ENCODE data around the gene MFSD12. TPM values are rescaled to one million over a fixed set of nuclear protein-coding genes. Genes with fewer than 3 reads are reported as not detected.

The MFSD12 gene
- total RNA-seq, 1 donor from 2014 or later = 64.1 TPM

- DNase-seq (ENCODE audit: low spot score) = peak; percentile 29
Measured at GRCh38 chr19:3506384-3507340, 50.7 kb downstream of the MFSD12 start.

GRCh38 chr19:3505598-3506383 lies 51.6 kb downstream of the MFSD12 start, which contains the start of gene FZR1:
TSS of gene FZR1 (plus strand) at chr19:3506311. CDS start at chr19:3522990, 16,679 bp downstream.
- peak; percentile 99 for DNase-seq (ENCODE audit: low spot score)

- DNase-seq (ENCODE audit: low spot score) = no peak
Measured at GRCh38 chr19:3504735-3505134, 52.7 kb downstream of the MFSD12 start.

GRCh38 chr19:3503036-3503572 lies 54.3 kb downstream of the MFSD12 start:
- DNase-seq (ENCODE audit: low spot score) = no peak

- DNase-seq (ENCODE audit: low spot score) = no peak
Measured at GRCh38 chr19:3501780-3502179, 55.6 kb downstream of the MFSD12 start.

GRCh38 chr19:3500429-3501101 lies 56.8 kb downstream of the MFSD12 start, which contains the start of gene DOHH:
TSS of gene DOHH (minus strand) at chr19:3500674. CDS start at chr19:3496814, 3,860 bp downstream.
- peak; percentile 96 for DNase-seq (ENCODE audit: low spot score)

- no peak for DNase-seq (ENCODE audit: low spot score)
Measured at GRCh38 chr19:3499738-3500428, 57.5 kb downstream of the MFSD12 start.

GRCh38 chr19:3497757-3498520 lies 59.4 kb downstream of the MFSD12 start:
- no peak for DNase-seq (ENCODE audit: low spot score)

- DNase-seq (ENCODE audit: low spot score) = no peak
Measured at GRCh38 chr19:3496392-3497273, 60.8 kb downstream of the MFSD12 start.

GRCh38 chr19:3494559-3494958 lies 62.8 kb downstream of the MFSD12 start:
- no peak for DNase-seq (ENCODE audit: low spot score)

Other genes starting within 250 kb of the MFSD12 start
- gene NFIC, start 191.0 kb downstream of the MFSD12 start, total RNA-seq = 254 TPM
- 712 TPM for gene SMIM24, start 77.1 kb downstream of the MFSD12 start, total RNA-seq
- 3.7 TPM for gene SMIM44, start 74.1 kb downstream of the MFSD12 start, total RNA-seq
- gene DOHH, start 56.9 kb downstream of the MFSD12 start, total RNA-seq = 11.6 TPM
- gene FZR1, start 51.3 kb downstream of the MFSD12 start, total RNA-seq = 84.7 TPM
- 10.3 TPM for gene TEKTIP1, start 18.4 kb downstream of the MFSD12 start, total RNA-seq
- 100 TPM for gene HMG20B, start 15.4 kb upstream of the MFSD12 start, total RNA-seq
- gene GIPC3, start 27.9 kb upstream of the MFSD12 start, total RNA-seq = 1.3 TPM
- gene TBXA2R, start 49.3 kb upstream of the MFSD12 start, total RNA-seq = 4.9 TPM
- 25.8 TPM for gene CACTIN, start 69.2 kb upstream of the MFSD12 start, total RNA-seq
- 72.9 TPM for gene PIP5K1C, start 142.9 kb upstream of the MFSD12 start, total RNA-seq
- gene TJP3, start 150.8 kb upstream of the MFSD12 start, total RNA-seq = 141 TPM
- gene APBA3, start 204.1 kb upstream of the MFSD12 start, total RNA-seq = 32.8 TPM
- gene MRPL54, start 205.1 kb upstream of the MFSD12 start, total RNA-seq = 57.5 TPM
- gene RAX2, start 214.6 kb upstream of the MFSD12 start, total RNA-seq = not detected
- gene MATK, start 228.8 kb upstream of the MFSD12 start, total RNA-seq = 4.7 TPM

Measured in mucosa of gallbladder (tissue), 1 donor.